DMS153 (cell line): Measurements from ENCODE around the gene TBC1D28.
A peak's percentile ranks its signal among the peaks of the same experiment; 100 is the strongest.
"Not testable (repeated sequence)": the region's sequence is repeated elsewhere in the genome, so short reads cannot be mapped to it uniquely, and the experiment has no call there.

Experiments used
- DNase-seq: peaks from one replicate; lab custom pipeline; 2025; lab: John Stamatoyannopoulos, UW

The TBC1D28 gene

GRCh38 chr17:18644291-18644690 lies at the start of gene TBC1D28:
Gene TBC1D28, minus strand, starts transcription at chr17:18644391. Its CDS starts 3,039 bp downstream, at chr17:18641352.
- not testable (repeated sequence) for DNase-seq

GRCh38 chr17:18682668-18683067 lies 38.5 kb upstream of the TBC1D28 start:
- not testable (repeated sequence) for DNase-seq

GRCh38 chr17:18681767-18682571 lies 37.8 kb upstream of the TBC1D28 start, which contains the start of gene FOXO3B:
Gene FOXO3B, minus strand, starts transcription at chr17:18682314. Its CDS starts 663 bp downstream, at chr17:18681651.
- DNase-seq, result peak; percentile 88

GRCh38 chr17:18677381-18677780 lies 33.2 kb upstream of the TBC1D28 start:
- not testable (repeated sequence) for DNase-seq

- DNase-seq, result not testable (repeated sequence)
These were observed 32.7 kb upstream of the TBC1D28 start for GRCh38 chr17:18676928-18677327.

GRCh38 chr17:18672395-18673227 lies 28.4 kb upstream of the TBC1D28 start:
- DNase-seq, result not testable (repeated sequence)

- DNase-seq, result not testable (repeated sequence)
These were observed 24.4 kb upstream of the TBC1D28 start for GRCh38 chr17:18668625-18669024.

- DNase-seq, result not testable (repeated sequence)
These were observed 23.3 kb upstream of the TBC1D28 start for GRCh38 chr17:18667535-18667934.

GRCh38 chr17:18666326-18666725 lies 22.1 kb upstream of the TBC1D28 start:
- DNase-seq, result not testable (repeated sequence)

GRCh38 chr17:18661924-18662624 lies 17.9 kb upstream of the TBC1D28 start:
- DNase-seq, result not testable (repeated sequence)

- DNase-seq, result not testable (repeated sequence)
These were observed 5.9 kb upstream of the TBC1D28 start for GRCh38 chr17:18650094-18650493.

- not testable (repeated sequence) for DNase-seq
These were observed 1.1 kb downstream of the TBC1D28 start for GRCh38 chr17:18643124-18643523.

GRCh38 chr17:18638357-18638756 lies 5.8 kb downstream of the TBC1D28 start:
- not testable (repeated sequence) for DNase-seq

GRCh38 chr17:18636237-18636636 lies 8.0 kb downstream of the TBC1D28 start:
- DNase-seq, result not testable (repeated sequence)

GRCh38 chr17:18635773-18636172 lies 8.4 kb downstream of the TBC1D28 start:
- not testable (repeated sequence) for DNase-seq

- DNase-seq, result not testable (repeated sequence)
These were observed 9.5 kb downstream of the TBC1D28 start for GRCh38 chr17:18634550-18635263.

- no peak for DNase-seq
These were observed 17.9 kb downstream of the TBC1D28 start for GRCh38 chr17:18626152-18626870.

- not testable (repeated sequence) for DNase-seq
These were observed 18.6 kb downstream of the TBC1D28 start for GRCh38 chr17:18625509-18626104.

- not testable (repeated sequence) for DNase-seq
These were observed 19.2 kb downstream of the TBC1D28 start for GRCh38 chr17:18624862-18625501.

- not testable (repeated sequence) for DNase-seq
These were observed 26.6 kb downstream of the TBC1D28 start for GRCh38 chr17:18617613-18618012.
